Heart left ventricle (tissue), 16 donors: ENCODE measurements around the gene WIPI1. TPM values are rescaled to one million over a fixed set of nuclear protein-coding genes. Genes with fewer than 3 reads are reported as not detected.
A peak's percentile ranks its signal among the peaks of the same experiment; 100 is the strongest.

ENCODE experiments used
- ATAC-seq, 4 donors: fragments of 200-7000 bp; cut with Tn5 transposase; one replicate each; pipeline ENCODE4 v1.9.1; 2020 to 2022; ENCODE audit warnings: moderate library complexity in 4 of 4, mild to moderate bottlenecking in 3 of 4, moderate number of reproducible peaks in 1 of 4
- DNase-seq, 5 donors: peaks; one replicate each; pipeline ENCODE4 v3.0.0-alpha.2; 2020
- H3K27ac ChIP-seq, 12 donors: fragments of 200-600 bp; sonication (generic) in 4 of 12; one replicate each; pipeline versions ENCODE4 v1.5.0 to v1.8.0; 2016 to 2022; ENCODE audit warnings: mild to moderate bottlenecking in 2 of 12
- H3K27me3 ChIP-seq, 9 donors: fragments of 200-600 bp; sonication (generic) in 2 of 9; one replicate each; pipeline versions ENCODE4 v1.5.1 to v1.8.0; 2016 to 2022; ENCODE audit warnings: mild to moderate bottlenecking in 3 of 9
- H3K36me3 ChIP-seq, 9 donors: fragments of 200-600 bp; sonication (generic) in 2 of 9; one replicate each; pipeline versions ENCODE4 v1.5.0 to v1.8.0; 2018 to 2022; ENCODE audit warnings: mild to moderate bottlenecking in 2 of 9
- H3K4me1 ChIP-seq, 12 donors: fragments of 200-600 bp; sonication (generic) in 4 of 12; one replicate each; pipeline versions ENCODE4 v1.5.0 to v1.8.0; 2016 to 2022; ENCODE audit warnings: mild to moderate bottlenecking in 3 of 12
- H3K4me3 ChIP-seq, 12 donors: fragments of 200-600 bp; sonication (generic) in 4 of 12; one replicate each; pipeline versions ENCODE4 v1.5.0 to v1.8.0; 2017 to 2022; ENCODE audit warnings: mild to moderate bottlenecking in 9 of 12, moderate library complexity in 4 of 12
- H3K9me3 ChIP-seq, 12 donors: fragments of 200-600 bp; sonication (generic) in 4 of 12; one replicate each; pipeline versions ENCODE4 v1.5.0 to v1.8.0; 2016 to 2022; ENCODE audit warnings: mild to moderate bottlenecking in 1 of 12
- POLR2A ChIP-seq, 2 donors: fragments of 450-650 bp; IDR thresholded peaks; one replicate each; pipeline ENCODE4 v1.6.1; 2017; ENCODE audit warnings: antibody characterized with exemption in 2 of 2, mild to moderate bottlenecking in 2 of 2, moderate library complexity in 2 of 2
- WGBS, 4 donors: extraction: QIAGEN DNeasy Blood & Tissue Kit in 2 of 4; methylation state at CpG; one replicate each; pipeline versions ENCODE4 v1.1.5 to v1.1.7; 2013 to 2018; 5-methylcytosine and 5-hydroxymethylcytosine counted together
- intact Hi-C, 10 donors: fragments of 100-400 bp; cut with DNase I; formaldehyde crosslinking; loops; one replicate each; pipeline versions ENCODE4 v1.11.1 to v1.14.2; 2022
- polyA plus RNA-seq, 2 donors: library from polyadenylated mRNA; stranded (reverse); fragments of 200-250 nt; gene quantifications; one replicate each; pipeline ENCODE4 v1.2.3, GENCODE V29; 2013
- total RNA-seq, 9 donors: library from RNA; depleted of rRNA in 2 of 9; stranded (reverse); fragments of >200 nt in 2 of 9; fragmentation: NEBNext Ultra II Directional in 3 of 9; extraction: Animal tissue kit (Norgen Biotek cat#: 25700) in 3 of 9; gene quantifications; one replicate each; pipeline versions ENCODE4 v1.1.0 to v1.2.4, GENCODE V29; 2016 to 2023
- TF ChIP-seq, protein P1 (sequence below), 12 donors: fragments of 200-600 bp; sonication (generic) in 4 of 12; IDR thresholded peaks; one replicate each; pipeline versions ENCODE4 v1.5.0 to v1.8.0; 2018 to 2022; ENCODE audit warnings: antibody characterized with exemption in 12 of 12, mild to moderate bottlenecking in 5 of 12
- donor health status: ischemic (EF 13 %, LVEDD 7.1; RV severe dilation, severe dysfunction).
- donor health status: healthy with polysubstance abuse.
- donor health status: DM: no; HTN: yes; CAD: no.
- donor health status: DM: no; HTN: no; CAD: no.
- donor health status: ischemic (EF 25% LVEDD 6.9; RV normal size, moderate dysfunction).
- donor health status: ischemic (EF 25% LVEDD 5.7; RV mildly dilated, moderate dysfunction).
- donor health status: healthy.
- donor health status: DM: yes; HTN: yes; CAD: no.
- donor health status: ischemic (EF 35%, LVEDD 5.7; RV mildly dilated, moderate dysfunction).
- donor health status: nonischemic (EF 11% LVEDD 7.7; RV severe dilation, severe dysfunction).
- donor health status: DM: yes; HTN: yes; CAD: no.
- donor health status: PGD.
- donor health status: ischemic (EF 29% LVEDD 5.4; RV normal size, mild dysfunction).
- donor health status: nonischemic (EF 23%, LVEDD 6.1; RV moderate dilation, normal function).

WIPI1 gene
- total and polyA plus RNA-seq, 11 donors = 57.1 to 145 (median 103) TPM

DNA sequence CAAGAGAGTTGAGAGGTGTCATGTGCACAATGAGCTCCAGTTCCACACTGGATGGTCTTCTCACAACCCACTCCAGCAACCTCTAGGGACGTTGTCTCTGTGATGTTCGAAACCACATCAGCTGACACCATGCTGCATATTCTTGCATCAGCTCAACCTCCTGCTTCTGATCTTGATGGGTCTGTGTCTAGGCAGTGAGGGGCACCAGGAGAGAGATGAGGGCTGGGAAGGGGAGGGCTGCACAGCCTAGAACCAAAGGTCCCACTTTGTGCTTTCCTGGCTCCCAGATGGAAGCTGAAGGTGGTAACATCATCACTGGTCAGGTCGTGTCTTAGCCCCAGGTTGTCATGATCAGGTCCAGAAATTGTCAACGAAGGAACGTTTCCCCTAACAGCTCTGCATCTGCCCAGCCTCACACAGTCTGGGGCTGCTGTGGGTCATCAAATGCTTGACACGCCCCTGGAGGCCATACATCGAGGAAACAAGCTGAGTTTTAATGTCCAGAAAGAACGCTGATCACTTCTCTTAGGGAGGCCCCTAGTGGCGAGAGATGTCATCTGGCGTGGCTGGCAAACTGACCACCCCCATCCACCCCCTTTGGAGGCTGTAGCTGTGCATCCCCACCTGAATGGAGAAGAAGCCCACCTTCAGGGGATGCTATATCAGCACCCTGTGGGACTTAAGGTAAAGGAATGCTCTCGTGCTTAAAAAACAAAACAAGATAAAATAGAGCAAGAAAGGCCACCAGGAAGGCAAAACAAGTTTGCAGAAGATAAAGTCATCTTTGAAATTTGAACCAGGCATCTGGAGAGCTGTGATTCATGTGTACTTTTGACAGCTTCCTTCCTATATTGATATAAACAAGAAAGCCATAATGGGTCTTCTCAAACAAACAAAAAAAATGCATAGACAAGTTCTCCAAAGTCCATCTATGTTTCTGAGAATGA lies 58.3 kb downstream of the WIPI1 start:
- 17 to 21% (median 20%) methylated on average over 9 to 11 of the region's 11 CpGs for WGBS, 4 donors
- DNase-seq (peak in 4 of 5 donors; percentile 38 to 67 (median 52)), ATAC-seq (peak; percentile 36 to 81 (median 61))
- Histone ChIP-seq H3K36me3 (no peaks in the 10 kb centered on the region), H3K9me3 (peaks cover 0 to 9% (median 0%) of the 10 kb centered on the region in 12 donors), H3K4me3 (no peak overlapping the region), H3K27me3 (no peaks in the 10 kb centered on the region), H3K4me1 (peaks cover 0 to 19% (median 12%) of the 10 kb centered on the region in 12 donors), H3K27ac (peak overlapping the region in 3 of 12 donors; percentile 44 to 64 (median 51))
- intact Hi-C loops = loop anchor here in 8 of 10 donors (1.0 to 10.0 kb wide), 9 partner anchors 20 to 224 kb away; no protein-coding TSS in a partner anchor
- no peak for TF ChIP-seq POLR2A (IDR thresholded peaks at IDR 0.05)
- TF ChIP-seq, protein P1, sequence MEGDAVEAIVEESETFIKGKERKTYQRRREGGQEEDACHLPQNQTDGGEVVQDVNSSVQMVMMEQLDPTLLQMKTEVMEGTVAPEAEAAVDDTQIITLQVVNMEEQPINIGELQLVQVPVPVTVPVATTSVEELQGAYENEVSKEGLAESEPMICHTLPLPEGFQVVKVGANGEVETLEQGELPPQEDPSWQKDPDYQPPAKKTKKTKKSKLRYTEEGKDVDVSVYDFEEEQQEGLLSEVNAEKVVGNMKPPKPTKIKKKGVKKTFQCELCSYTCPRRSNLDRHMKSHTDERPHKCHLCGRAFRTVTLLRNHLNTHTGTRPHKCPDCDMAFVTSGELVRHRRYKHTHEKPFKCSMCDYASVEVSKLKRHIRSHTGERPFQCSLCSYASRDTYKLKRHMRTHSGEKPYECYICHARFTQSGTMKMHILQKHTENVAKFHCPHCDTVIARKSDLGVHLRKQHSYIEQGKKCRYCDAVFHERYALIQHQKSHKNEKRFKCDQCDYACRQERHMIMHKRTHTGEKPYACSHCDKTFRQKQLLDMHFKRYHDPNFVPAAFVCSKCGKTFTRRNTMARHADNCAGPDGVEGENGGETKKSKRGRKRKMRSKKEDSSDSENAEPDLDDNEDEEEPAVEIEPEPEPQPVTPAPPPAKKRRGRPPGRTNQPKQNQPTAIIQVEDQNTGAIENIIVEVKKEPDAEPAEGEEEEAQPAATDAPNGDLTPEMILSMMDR (IDR thresholded peaks at IDR 0.05) = peak; percentile 60 to 82 (median 73)

DNA sequence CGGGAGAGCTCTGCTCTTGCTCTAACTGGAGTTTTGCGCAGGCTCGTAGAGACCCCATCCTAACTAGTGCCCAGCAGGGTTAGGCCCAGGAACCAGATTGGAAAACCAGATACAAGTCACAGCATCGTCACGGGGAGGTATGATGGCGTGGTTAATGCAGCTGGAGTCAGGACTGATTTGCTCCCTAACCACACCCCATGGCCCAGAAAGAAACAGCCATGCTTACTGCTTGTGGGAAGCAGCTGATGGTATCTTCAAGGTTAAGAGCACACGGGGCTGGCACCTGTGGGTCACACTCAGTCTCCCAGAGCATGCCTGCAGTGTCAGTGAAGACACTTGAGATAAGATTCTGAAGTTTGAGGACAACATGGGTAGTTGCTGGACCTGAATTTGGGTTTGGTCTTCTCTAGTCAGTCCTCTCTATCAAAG lies 60.2 kb downstream of the WIPI1 start:
- ATAC-seq (no peak), DNase-seq (no peak)
- intact Hi-C loops = loop anchor here in 8 of 10 donors (2.0 to 10.0 kb wide), 6 partner anchors 40 to 222 kb away; no protein-coding TSS in a partner anchor
- no peak for TF ChIP-seq POLR2A (IDR thresholded peaks at IDR 0.05)
- TF ChIP-seq, protein P1 (IDR thresholded peaks at IDR 0.05) = no peak
- Histone ChIP-seq H3K36me3 (no peaks in the 10 kb centered on the region), H3K27ac (peak overlapping the region in 7 of 12 donors; percentile 39 to 82 (median 59)), H3K4me3 (no peak overlapping the region), H3K4me1 (peaks cover 0 to 19% (median 12%) of the 10 kb centered on the region in 12 donors), H3K27me3 (no peaks in the 10 kb centered on the region), H3K9me3 (peaks cover 0 to 9% (median 0%) of the 10 kb centered on the region in 12 donors)
- WGBS, 4 donors = 58 to 68% (median 60%) methylated on average over 7 of the region's 7 CpGs

DNA sequence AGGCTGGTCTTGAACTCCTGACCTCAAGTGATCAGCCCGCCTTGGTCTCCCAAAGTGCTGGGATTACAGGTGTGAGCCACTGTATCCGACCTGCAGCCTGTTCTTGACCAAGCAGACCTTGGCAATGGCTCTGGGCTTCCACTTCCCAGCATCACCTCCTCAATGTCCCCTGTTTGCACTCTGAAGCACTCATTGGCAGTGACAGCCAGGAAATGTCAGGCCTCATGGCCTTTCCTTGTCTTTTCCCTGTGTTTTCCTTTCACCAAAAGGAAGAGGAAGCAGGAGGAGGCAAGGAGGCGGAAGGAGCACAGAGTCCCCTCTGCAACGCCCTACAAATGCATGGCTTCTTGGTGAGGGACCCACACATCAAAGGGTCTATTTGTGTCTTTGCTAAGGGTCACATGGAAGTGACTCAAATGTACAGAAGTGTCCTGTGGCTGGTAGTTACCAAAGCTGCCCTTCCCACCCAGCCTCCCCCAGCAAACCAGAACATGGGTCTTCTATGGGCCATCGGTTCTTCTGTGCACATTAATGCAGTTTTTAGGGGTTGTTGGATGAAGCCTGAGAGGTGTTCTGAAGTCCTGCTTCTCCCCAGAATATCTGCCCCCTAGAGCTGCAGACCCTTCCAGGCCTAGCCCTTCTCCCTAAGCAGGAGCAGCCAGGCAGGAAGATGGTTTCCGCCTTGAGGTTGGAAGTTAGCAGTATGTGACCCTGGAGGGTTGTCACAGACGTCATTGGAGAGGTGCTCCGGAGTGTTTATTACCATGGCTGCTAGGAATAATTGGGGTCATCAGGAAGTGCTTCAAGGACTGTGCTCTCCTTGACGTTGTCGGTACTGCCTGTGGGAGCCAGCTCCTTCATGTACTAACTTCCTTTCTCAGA lies 60.8 kb downstream of the WIPI1 start:
- TF ChIP-seq, protein P1 (IDR thresholded peaks at IDR 0.05) = no peak
- TF ChIP-seq POLR2A (IDR thresholded peaks at IDR 0.05) = no peak
- 66 to 83% (median 72%) methylated on average over 10 of the region's 10 CpGs for WGBS, 4 donors
- H3K4me1 ChIP-seq = peaks cover 0 to 19% (median 13%) of the 10 kb centered on the region in 12 donors
- H3K27me3 ChIP-seq = no peaks in the 10 kb centered on the region
- ATAC-seq = peak in 3 of 4 donors; percentile 33 to 84 (median 66)
- peaks cover 0 to 9% (median 0%) of the 10 kb centered on the region in 12 donors for H3K9me3 ChIP-seq
- peak in 1 of 5 donors; percentile 54 for DNase-seq
- no peak overlapping the region for H3K4me3 ChIP-seq
- H3K36me3 ChIP-seq = no peaks in the 10 kb centered on the region
- H3K27ac ChIP-seq = peak overlapping the region in 8 of 12 donors; percentile 31 to 82 (median 62)
- intact Hi-C loops = loop anchor here in 8 of 10 donors (2.0 to 10.0 kb wide), 6 partner anchors 41 to 222 kb away; no protein-coding TSS in a partner anchor
